ENCODE data around the gene SKI.

The SKI gene

DNA sequence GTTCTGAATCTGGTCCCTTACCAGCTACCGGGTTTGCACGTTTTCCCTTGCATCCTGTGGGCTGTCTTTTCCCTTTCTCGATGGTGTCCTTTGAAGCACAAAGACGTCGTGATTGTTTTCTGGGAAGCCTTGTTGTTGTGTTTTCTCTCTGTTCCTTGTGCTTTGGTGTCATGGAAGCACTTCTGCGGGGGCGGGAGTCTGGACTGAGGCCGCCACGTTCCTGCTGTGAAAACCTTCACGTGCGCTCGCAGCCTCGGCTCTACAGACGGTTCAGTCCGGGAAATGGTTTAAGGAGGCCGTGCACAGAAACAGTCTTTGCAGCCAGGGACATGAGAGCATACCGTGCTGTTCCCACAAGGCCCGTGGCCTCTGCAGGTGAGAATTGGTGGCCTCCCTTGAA, 68.5 kb downstream of the SKI start:
- H3K4me3 ChIP-seq (ENCODE audit: low read length) = no peak overlapping the region
- DNase-seq (ENCODE audit: low read depth) = no peak
- TF ChIP-seq, protein P1, sequence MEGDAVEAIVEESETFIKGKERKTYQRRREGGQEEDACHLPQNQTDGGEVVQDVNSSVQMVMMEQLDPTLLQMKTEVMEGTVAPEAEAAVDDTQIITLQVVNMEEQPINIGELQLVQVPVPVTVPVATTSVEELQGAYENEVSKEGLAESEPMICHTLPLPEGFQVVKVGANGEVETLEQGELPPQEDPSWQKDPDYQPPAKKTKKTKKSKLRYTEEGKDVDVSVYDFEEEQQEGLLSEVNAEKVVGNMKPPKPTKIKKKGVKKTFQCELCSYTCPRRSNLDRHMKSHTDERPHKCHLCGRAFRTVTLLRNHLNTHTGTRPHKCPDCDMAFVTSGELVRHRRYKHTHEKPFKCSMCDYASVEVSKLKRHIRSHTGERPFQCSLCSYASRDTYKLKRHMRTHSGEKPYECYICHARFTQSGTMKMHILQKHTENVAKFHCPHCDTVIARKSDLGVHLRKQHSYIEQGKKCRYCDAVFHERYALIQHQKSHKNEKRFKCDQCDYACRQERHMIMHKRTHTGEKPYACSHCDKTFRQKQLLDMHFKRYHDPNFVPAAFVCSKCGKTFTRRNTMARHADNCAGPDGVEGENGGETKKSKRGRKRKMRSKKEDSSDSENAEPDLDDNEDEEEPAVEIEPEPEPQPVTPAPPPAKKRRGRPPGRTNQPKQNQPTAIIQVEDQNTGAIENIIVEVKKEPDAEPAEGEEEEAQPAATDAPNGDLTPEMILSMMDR (conservative IDR thresholded peaks at IDR 0.05; ENCODE audit: low read length) = no peak

DNA sequence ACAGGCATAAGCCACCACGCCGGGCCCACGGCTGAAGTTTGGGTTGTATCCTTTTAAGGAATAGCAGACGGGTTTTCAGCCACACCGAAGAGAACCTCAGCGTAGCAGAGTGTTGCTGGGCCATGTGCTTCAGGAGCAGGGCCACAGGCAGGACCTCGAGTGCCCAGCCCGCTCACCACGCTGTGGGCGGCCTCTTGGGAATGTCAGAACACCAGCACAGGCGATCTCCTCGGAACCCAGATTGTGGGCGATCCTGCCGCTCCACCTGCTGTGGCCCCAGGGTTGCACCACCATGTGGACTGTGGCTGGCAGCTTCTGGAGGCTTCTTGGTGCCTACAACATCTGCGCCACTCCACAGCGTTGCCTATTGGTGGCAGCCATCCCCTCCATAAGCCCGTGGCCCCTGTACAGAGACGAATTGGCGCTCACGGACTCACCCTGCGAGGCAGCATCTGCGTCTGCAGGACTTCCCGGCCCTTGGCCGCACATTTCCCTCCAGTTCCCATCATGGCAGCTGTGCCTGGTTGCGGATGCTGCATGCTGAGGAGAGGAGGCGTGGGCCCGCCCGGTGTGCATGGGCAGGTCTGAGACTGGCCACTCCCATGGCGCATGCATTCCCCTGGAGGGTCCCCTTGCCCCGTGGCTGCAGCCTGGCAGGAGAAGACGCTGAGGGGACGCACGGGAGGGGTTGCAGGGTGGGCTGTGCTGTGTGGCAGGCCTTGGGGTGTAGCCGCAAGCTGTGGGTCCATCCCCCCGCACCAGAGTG, 69.3 kb downstream of the SKI start:
- TF ChIP-seq, protein P1 (conservative IDR thresholded peaks at IDR 0.05; ENCODE audit: low read length) = no peak
- H3K4me3 ChIP-seq (ENCODE audit: low read length) = no peak overlapping the region
- DNase-seq (ENCODE audit: low read depth) = no peak

DNA sequence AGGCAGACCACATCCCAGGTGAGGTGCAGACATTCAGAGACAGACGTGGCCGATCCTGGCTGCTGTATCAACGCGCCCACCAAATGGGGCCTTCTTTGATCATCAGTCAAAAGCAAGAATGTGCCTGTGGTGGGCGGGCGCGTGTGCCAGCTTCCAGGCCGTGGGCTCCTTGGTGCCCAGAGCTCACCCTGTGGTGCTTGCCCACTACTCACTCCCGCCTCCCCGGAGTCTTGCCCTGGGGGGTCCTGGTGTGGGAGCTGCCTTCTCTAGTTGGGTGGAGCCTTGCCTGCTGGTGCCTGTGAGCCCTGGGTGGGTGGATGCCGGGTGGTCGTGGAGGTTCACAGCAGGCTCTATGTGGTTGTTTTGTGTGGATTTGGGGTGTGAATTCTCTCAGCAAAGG, 70.6 kb downstream of the SKI start:
- no peak overlapping the region for H3K4me3 ChIP-seq (ENCODE audit: low read length)
- no peak for DNase-seq (ENCODE audit: low read depth)
- TF ChIP-seq, protein P1 (conservative IDR thresholded peaks at IDR 0.05; ENCODE audit: low read length) = no peak

DNA sequence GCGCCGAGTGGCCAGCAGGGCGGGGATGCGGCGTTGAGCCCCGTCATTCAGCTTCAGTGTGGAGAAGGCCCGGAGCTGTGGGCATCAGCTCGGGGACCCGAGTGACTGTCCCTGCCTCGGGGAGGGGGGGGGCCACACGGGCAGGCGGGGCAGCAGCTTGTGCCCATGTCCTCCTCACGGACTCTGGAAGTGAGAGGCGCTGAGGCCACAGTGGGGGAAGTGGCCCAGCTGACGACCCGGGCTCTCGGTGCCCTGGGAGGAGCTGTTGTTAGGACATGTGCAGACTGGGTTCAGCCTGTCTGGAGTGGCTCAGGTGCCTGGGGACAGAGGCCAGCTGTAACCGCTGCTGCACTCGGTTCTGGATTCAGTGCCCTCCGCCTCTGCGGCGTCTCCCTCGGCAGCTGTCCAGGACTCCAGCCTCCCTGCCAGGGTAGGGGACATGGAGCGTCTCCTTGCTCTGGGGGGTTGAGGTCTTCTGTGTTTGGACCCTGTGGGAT, 71.1 kb downstream of the SKI start:
- no peak overlapping the region for H3K4me3 ChIP-seq (ENCODE audit: low read length)
- no peak for DNase-seq (ENCODE audit: low read depth)
- TF ChIP-seq, protein P1 (conservative IDR thresholded peaks at IDR 0.05; ENCODE audit: low read length) = no peak

DNA sequence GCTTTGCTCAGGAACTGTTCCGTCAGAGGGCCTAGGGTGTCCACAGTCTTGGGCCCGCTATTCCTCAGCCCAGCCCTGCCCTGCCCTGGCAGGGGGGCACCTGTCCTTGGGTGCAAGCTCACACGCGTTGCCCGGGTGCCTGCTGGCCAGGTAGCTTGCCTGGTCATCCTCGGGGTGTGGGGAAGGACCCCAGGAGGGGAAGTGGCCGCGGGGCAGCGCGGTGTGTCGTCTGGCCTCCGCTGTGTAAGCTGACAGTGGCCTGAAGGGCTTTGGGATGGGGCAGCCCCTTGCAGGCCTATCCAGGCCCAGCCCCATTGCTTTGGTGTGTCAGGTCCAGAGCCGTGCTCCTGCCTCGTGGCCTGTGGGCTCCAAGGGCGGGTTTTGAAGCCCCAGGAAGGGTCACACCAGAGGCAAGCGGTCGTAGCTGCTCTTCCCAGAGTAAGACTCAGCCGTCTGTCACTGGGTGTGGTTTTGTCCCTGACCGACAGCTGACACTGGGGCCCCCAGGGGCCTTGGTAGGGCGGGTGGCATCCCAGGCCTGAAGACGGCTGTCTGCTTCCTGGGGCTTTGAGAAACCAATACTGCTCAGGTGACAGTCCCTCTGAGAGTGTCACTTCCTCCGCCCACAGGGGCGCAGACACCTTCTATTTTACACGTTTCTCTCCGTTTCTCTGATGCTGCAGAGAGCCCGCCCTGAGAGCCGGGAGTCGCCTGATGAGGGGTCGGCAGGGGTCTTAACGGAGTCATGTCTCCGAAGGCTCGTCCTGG, 72.1 kb downstream of the SKI start:
- no peak overlapping the region for H3K4me3 ChIP-seq (ENCODE audit: low read length)
- TF ChIP-seq, protein P1 (conservative IDR thresholded peaks at IDR 0.05; ENCODE audit: low read length) = no peak
- DNase-seq (ENCODE audit: low read depth) = no peak

DNA sequence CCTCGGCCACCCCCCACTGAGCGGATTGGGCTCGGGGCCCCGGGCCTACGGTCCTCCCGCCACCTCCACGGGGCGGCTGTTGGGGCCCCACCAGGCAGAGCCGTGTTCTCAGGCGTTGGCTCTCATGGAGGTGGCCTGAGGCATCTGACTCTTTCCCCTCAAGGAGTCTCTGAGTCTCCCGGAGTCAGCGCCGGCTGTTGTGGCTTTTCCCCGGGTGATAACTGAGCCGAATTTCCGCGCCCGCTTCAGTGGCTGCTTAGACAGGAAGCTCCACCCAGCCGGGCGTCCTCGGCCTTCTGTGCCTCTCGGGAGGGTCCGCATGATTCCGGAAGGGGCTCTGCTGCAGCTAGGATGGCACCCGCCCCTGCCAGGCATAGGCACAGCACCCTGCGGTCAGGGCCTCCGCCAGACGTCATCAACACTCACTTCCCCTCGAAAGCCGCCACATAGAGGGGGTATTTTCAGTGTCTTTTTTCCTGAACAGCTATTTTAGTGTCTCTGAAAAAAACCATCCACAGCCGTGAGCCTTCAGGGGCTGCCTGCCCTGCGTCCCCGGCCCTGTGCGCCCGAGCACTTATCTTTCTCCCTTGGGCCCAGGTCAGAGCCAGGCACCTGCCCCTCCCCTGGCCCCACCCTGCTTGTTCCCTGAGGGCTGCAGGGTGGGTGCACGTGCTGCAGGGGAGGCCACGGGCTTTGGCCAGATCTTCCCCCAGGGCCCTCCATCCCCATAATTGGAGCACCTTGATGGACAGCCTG, 72.9 kb downstream of the SKI start:
- no peak overlapping the region for H3K4me3 ChIP-seq (ENCODE audit: low read length)
- no peak for DNase-seq (ENCODE audit: low read depth)
- TF ChIP-seq, protein P1 (conservative IDR thresholded peaks at IDR 0.05; ENCODE audit: low read length) = no peak

All from AG10803 (cell line).